ENCODE data around the gene KLHDC4. TPM values are rescaled to one million over a fixed set of nuclear protein-coding genes. Genes with fewer than 3 reads are reported as not detected.

The KLHDC4 gene
- total and polyA plus RNA-seq, 9 of the 15 experiments (the other 6 are each of a cell fraction or from before 2014, with no cell fraction given), result 1.3 to 68.1 (median 32.8) TPM

DNA sequence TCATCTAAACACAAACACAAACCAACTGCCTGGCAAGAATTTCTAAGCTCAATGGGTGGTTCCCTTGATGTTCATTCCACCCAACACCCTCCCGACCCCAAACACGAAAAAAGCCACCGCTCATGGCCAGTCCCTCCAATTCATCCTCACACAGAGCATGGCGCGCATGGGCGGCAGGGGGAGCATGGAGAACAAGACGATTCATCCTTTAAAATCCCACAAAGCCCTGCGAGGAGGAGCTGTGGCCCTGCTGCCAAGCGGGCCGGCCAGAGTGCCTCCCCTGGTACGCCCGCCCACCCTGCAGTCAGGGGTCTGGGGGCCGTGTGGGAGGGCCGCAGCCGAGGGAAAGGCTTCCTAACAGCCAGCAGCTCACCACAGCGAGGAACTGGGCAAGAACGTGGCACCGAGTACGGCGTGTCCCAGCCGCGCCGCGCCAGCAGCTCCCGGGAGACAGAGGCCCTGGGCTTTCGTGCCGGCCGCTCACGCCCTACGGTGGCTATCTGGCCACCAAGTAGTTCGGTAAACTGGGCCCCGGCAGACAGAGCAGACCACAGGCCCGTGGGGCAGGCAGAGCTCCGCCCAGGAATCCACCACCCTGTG is 60.9 kb downstream of the KLHDC4 start:
- Histone ChIP-seq H3K9me3 (replicated peaks; ENCODE audit: control insufficient read depth, insufficient read depth, low read depth, low read length) (no peaks in the 10 kb centered on the region), H2AFZ (ENCODE audit: low read depth, low read length) (no peak overlapping the region), H3K27ac (ENCODE audit: extremely low read depth, low read depth, low read length) (no peak overlapping the region), H3K4me1 (replicated peaks in 1 of 2; ENCODE audit: control insufficient read depth in 2 of 2, insufficient read depth in 2 of 2, low read length in 2 of 2) (peaks cover 0 to 45% of the 10 kb centered on the region in 2 experiments; a peak in 2 of 5 replicates), H4K20me1 (replicated peaks; ENCODE audit: control insufficient read depth, insufficient read depth, low read length) (no peaks in the 10 kb centered on the region), H3K27me3 (ENCODE audit: control insufficient read depth in 2 of 2, insufficient read depth in 2 of 2, low read length in 2 of 2) (no peaks in the 10 kb centered on the region), H3K4me2 (ENCODE audit: insufficient read depth, low read length) (no peak overlapping the region), H3K36me3 (ENCODE audit: control insufficient read depth, insufficient read depth, low read length) (peaks cover 78% of the 10 kb centered on the region; the same call in 1 of the 3 replicates), H3K9ac (ENCODE audit: insufficient read depth in 1 of 2, low read depth in 2 of 2, low read length in 2 of 2) (no peak overlapping the region; a peak in 1 of 4 replicates), H3K79me2 (ENCODE audit: control insufficient read depth, insufficient read depth, low read length) (no peaks in the 10 kb centered on the region), H3K9me1 (ENCODE audit: control insufficient read depth, insufficient read depth, low read length) (peaks cover 7% of the 10 kb centered on the region), H3K4me3 (no peak overlapping the region)
- TF ChIP-seq NFIX (CRISPR knock-in tag; IDR thresholded peaks at IDR 0.05; ENCODE audit: low read depth), result no peak
- no peak for TF ChIP-seq MTF1 (CRISPR knock-in tag; IDR thresholded peaks at IDR 0.05; ENCODE audit: borderline replicate concordance)
- no peak for TF ChIP-seq ZNF12 (CRISPR knock-in tag; IDR thresholded peaks at IDR 0.05)
- no peak for DNase-seq (ENCODE audit: extremely low read depth in 1 of 4, low spot score in 3 of 4)
- in situ Hi-C loops (cut with MboI) (no loop called here), intact Hi-C loops (cut with micrococcal nuclease) (no loop called here)
- CTCF ChIA-PET (ENCODE audit: low intra/inter-chr PET ratio), result no interaction called here
- POLR2A ChIA-PET, result interaction anchor here (0.7 to 2.1 kb wide), 5 partner anchors 10 to 17 kb away, joined by 3 to 9 read pairs (median 3); no protein-coding TSS in a partner anchor
- WGBS (ENCODE audit: insufficient coverage, low coverage, missing lambda C conversion rate), result 94% methylated on average over 18 of the region's 34 CpGs
- no peak for ATAC-seq
- no peak for FAIRE-seq
- BruUV-seq (replicated peaks), result no TSS peak

DNA sequence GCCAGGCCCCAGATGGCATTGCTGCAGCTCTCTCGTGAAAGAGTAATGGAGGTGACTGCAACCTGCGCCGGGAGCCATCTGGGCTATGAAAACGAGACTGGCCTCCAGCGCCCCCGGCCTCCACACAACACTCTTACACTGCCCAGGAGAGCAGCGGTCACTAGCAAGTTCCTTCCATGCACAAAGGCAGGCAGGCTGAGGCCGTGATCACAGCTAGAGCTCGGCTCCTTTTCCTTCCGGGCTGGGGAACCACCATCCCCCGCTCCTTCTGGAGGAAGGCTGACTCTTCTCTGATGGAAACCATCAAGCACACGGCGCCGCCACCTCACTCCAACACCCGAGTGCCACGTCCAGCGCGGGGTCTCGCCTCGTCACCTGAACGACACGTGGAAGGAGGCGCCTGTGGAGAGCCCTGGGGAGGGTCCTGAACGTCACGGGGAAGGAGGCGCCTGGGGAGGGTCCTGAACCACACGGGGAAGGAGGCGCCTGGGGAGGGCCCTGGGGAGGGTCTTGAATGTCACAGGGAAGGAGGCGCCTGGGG is 61.9 kb downstream of the KLHDC4 start:
- in situ Hi-C loops (cut with MboI) (no loop called here), intact Hi-C loops (cut with micrococcal nuclease) (no loop called here)
- ATAC-seq (no peak), DNase-seq (ENCODE audit: extremely low read depth in 1 of 4, low spot score in 3 of 4) (no peak), FAIRE-seq (no peak)
- ChIA-PET CTCF (ENCODE audit: low intra/inter-chr PET ratio) (no interaction called here), POLR2A (interaction anchor here (0.7 kb wide), 1 partner anchor 20 kb away, joined by 3 read pairs; no protein-coding TSS in a partner anchor)
- 97% methylated on average over 21 of the region's 29 CpGs for WGBS (ENCODE audit: insufficient coverage, low coverage, missing lambda C conversion rate)
- Histone ChIP-seq H3K27ac (ENCODE audit: extremely low read depth, low read depth, low read length) (no peak overlapping the region), H3K9ac (ENCODE audit: insufficient read depth in 1 of 2, low read depth in 2 of 2, low read length in 2 of 2) (no peak overlapping the region; a peak in 1 of 4 replicates), H3K79me2 (ENCODE audit: control insufficient read depth, insufficient read depth, low read length) (no peaks in the 10 kb centered on the region), H3K4me3 (no peak overlapping the region), H3K36me3 (ENCODE audit: control insufficient read depth, insufficient read depth, low read length) (peaks cover 78% of the 10 kb centered on the region; the same call in 1 of the 3 replicates), H3K9me1 (ENCODE audit: control insufficient read depth, insufficient read depth, low read length) (peaks cover 5% of the 10 kb centered on the region), H4K20me1 (replicated peaks; ENCODE audit: control insufficient read depth, insufficient read depth, low read length) (no peaks in the 10 kb centered on the region), H2AFZ (ENCODE audit: low read depth, low read length) (no peak overlapping the region), H3K4me1 (replicated peaks in 1 of 2; ENCODE audit: control insufficient read depth in 2 of 2, insufficient read depth in 2 of 2, low read length in 2 of 2) (peaks cover 0 to 41% of the 10 kb centered on the region in 2 experiments; a peak in 2 of 5 replicates), H3K9me3 (replicated peaks; ENCODE audit: control insufficient read depth, insufficient read depth, low read depth, low read length) (no peaks in the 10 kb centered on the region), H3K27me3 (ENCODE audit: control insufficient read depth in 2 of 2, insufficient read depth in 2 of 2, low read length in 2 of 2) (no peaks in the 10 kb centered on the region), H3K4me2 (ENCODE audit: insufficient read depth, low read length) (no peak overlapping the region)
- TF ChIP-seq SIN3A (IDR thresholded peaks at IDR 0.05; ENCODE audit: borderline replicate concordance in 2 of 2, control insufficient read depth in 1 of 2, low read depth in 2 of 2, low read length in 2 of 2) (no peak), NCOA1 (IDR thresholded peaks at IDR 0.05; ENCODE audit: low read depth) (no peak), ZNF766 (CRISPR knock-in tag; conservative IDR thresholded peaks at IDR 0.05) (no peak)
- TF ChIP-seq, protein P1, sequence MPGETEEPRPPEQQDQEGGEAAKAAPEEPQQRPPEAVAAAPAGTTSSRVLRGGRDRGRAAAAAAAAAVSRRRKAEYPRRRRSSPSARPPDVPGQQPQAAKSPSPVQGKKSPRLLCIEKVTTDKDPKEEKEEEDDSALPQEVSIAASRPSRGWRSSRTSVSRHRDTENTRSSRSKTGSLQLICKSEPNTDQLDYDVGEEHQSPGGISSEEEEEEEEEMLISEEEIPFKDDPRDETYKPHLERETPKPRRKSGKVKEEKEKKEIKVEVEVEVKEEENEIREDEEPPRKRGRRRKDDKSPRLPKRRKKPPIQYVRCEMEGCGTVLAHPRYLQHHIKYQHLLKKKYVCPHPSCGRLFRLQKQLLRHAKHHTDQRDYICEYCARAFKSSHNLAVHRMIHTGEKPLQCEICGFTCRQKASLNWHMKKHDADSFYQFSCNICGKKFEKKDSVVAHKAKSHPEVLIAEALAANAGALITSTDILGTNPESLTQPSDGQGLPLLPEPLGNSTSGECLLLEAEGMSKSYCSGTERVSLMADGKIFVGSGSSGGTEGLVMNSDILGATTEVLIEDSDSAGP (CRISPR knock-in tag; IDR thresholded peaks at IDR 0.05), result no peak
- no TSS peak for BruUV-seq (replicated peaks)
